ENCODE results near the gene C11orf52.
"Not testable (repeated sequence)": the region's sequence is repeated elsewhere in the genome, so short reads cannot be mapped to it uniquely, and the experiment has no call there.

Gene C11orf52

GRCh38 chr11:111911563-111912401 lies 6.9 kb upstream of the C11orf52 start, which contains the start of gene CRYAB:
CRYAB (minus strand) TSS chr11:111911770; CDS start chr11:111911724, 46 bp downstream.
- peak within 1 kb of the TSS; percentile 10 for H3K4me3 ChIP-seq (ENCODE audit: low read depth, low read length)
- peak; percentile 85 for DNase-seq (ENCODE audit: low read depth)

GRCh38 chr11:111912535-111912934 lies 6.2 kb upstream of the C11orf52 start, which contains the start of gene HSPB2:
HSPB2 (plus strand) TSS chr11:111912734; CDS start chr11:111912830, 96 bp downstream.
- DNase-seq (ENCODE audit: low read depth) = no peak
- H3K4me3 ChIP-seq (ENCODE audit: low read depth, low read length) = peak within 1 kb of the TSS; percentile 14

GRCh38 chr11:111913031-111913861 lies 5.5 kb upstream of the C11orf52 start:
- DNase-seq (ENCODE audit: low read depth) = no peak
- peak overlapping the region; percentile 14 for H3K4me3 ChIP-seq (ENCODE audit: low read depth, low read length)

DNA sequence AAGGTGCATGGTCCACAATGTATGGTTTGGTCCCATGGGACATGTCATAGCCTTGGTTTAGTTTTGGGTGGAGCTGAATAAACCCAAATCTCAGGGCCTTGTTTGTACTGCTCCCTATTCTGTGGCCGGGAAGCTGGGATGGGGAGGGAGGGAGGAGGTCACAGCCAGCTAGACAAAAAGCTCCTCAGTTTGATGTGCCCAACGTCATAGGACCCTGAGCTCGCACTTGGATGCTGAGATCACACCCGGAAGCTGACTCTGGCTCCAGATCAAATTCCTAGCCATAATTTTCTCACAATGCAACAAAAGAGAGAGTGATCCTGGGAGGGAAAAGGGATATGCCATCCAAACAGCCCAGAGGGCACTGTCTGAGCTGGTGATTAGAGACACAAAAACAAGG lies 4.7 kb upstream of the C11orf52 start:
- H3K4me3 ChIP-seq (ENCODE audit: low read depth, low read length) = no peak overlapping the region
- no peak for DNase-seq (ENCODE audit: low read depth)

- H3K4me3 ChIP-seq (ENCODE audit: low read depth, low read length) = no peak overlapping the region
- DNase-seq (ENCODE audit: low read depth) = no peak
These were observed 1.9 kb upstream of the C11orf52 start for GRCh38 chr11:111916768-111917167.

DNA sequence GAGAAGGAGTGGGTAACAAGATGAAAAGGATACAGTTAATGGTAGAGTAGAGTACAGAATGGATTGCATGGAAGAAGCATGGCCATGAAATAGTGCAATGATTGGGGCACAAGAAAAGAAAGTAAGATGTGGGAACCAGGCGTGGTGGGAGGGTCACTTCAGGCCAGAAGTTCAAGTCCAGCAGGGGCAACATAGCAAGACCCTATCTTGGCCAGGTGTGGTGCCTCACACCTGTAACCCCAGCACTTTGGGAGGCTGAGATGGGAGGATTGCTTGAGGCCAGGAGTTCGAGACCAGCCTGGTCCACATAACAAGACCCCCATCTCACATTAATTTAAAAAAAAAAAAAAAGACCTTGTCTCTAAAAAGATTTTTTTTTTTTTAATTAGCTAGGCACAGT lies 1.4 kb upstream of the C11orf52 start:
- H3K4me3 ChIP-seq (ENCODE audit: low read depth, low read length) = no peak overlapping the region
- DNase-seq (ENCODE audit: low read depth) = no peak

DNA sequence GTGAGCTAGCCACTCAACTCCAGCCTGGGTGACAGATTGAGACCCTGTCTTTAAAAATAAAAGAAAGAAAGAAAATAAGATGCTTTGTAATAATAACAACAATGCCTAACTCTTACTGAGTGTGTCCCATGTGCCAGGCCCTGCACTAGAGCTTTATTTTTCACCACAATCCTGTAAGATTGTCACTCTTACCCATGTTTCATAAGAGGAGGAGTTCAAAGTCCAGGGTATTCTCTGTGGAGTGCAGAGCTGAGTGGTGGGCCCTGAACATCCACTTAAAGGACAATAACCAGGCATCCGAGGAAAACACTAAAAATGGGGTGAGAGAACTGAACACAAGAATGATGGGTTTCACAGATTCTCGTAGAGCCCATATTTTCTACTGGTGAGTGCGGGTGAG lies 925 bp upstream of the C11orf52 start:
- H3K4me3 ChIP-seq (ENCODE audit: low read depth, low read length) = no peak overlapping the region
- no peak for DNase-seq (ENCODE audit: low read depth)

DNA sequence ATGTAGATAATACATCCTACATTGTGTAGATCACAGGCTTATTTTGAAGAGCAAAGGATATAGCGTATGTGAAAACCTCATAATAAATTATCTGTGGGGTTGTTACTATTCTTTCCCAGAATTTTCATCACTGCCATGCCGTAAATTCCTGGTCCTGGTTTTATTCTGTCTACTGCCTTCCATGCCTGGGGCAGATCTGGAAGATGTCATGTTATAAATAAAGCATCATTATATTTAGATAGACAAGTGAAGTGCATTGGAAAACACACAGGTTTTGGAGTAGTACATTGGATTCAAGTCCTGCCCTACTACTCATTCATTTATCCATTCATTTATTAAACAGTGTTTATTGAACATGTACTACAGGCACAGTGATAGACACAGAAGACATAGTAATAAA lies 2.2 kb downstream of the C11orf52 start:
- no peak overlapping the region for H3K4me3 ChIP-seq (ENCODE audit: low read depth, low read length)
- DNase-seq (ENCODE audit: low read depth) = no peak

GRCh38 chr11:111921541-111922230 lies 3.0 kb downstream of the C11orf52 start:
- H3K4me3 ChIP-seq (ENCODE audit: low read depth, low read length) = no peak overlapping the region
- no peak for DNase-seq (ENCODE audit: low read depth)

DNA sequence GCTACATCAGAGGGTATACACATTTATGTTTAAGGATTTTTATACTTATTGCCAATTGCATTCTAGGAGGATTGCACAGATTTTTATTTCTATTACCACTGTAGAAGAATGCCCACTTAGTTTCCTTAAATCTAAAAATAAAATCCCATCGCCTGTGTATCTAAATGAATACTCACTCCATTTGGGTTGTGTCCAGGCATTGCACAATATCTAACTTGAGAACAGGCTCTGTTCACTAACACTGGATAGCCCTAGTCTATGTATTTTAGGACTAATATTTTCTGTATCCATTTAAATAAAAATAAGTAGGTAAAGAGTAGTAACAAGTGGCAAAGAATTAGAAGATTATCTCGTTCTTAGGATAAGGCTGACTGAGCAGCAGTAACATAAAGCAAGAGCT lies 4.1 kb downstream of the C11orf52 start:
- no peak overlapping the region for H3K4me3 ChIP-seq (ENCODE audit: low read depth, low read length)
- DNase-seq (ENCODE audit: low read depth) = no peak

GRCh38 chr11:111923351-111923788 lies 4.7 kb downstream of the C11orf52 start:
- DNase-seq (ENCODE audit: low read depth) = no peak
- H3K4me3 ChIP-seq (ENCODE audit: low read depth, low read length) = no peak overlapping the region

DNA sequence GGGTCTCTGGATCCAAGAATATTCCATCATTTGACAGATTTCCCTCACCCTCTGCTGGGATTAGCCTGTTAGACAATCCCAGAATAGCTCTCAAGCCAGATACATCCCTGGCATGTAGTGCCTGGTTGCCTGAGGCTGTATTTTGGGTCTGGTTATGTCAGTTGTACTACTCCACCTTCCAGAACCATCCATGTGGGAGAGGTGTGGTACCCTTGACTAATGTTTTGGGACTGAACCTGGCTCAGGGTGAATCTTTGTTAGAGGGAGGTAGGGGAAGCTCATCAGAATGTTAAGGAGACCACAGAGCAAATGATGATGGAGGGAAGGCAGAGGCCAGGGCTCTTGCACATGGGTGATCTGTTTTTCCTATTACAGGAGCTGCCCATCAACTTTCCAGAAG lies 5.2 kb downstream of the C11orf52 start:
- no peak overlapping the region for H3K4me3 ChIP-seq (ENCODE audit: low read depth, low read length)
- DNase-seq (ENCODE audit: low read depth) = no peak

DNA sequence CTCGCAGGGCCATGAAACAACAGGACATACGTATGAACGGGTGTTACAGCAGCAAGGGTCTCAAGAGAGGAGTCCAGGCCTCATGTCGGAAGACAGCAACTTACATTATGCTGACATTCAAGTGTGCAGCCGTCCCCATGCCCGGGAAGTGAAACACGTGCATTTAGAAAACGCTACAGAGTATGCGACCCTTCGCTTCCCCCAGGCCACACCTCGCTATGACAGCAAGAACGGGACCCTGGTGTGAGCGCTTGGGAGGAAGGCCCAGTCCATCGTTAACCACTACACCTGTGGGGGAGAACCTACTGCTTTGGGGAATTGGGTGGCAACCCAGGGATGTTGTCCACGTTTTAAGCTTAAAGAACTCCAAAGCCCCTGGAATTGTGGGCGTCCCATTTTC lies 7.2 kb downstream of the C11orf52 start:
- no peak for DNase-seq (ENCODE audit: low read depth)
- no peak overlapping the region for H3K4me3 ChIP-seq (ENCODE audit: low read depth, low read length)

- H3K4me3 ChIP-seq (ENCODE audit: low read depth, low read length) = peak overlapping the region; percentile 38
- DNase-seq (ENCODE audit: low read depth) = peak; percentile 91
These were observed 8.0 kb downstream of the C11orf52 start for GRCh38 chr11:111926505-111927391.

GRCh38 chr11:111930472-111930871 lies 11.8 kb downstream of the C11orf52 start:
- DNase-seq (ENCODE audit: low read depth) = no peak
- H3K4me3 ChIP-seq (ENCODE audit: low read depth, low read length) = no peak overlapping the region

DNA sequence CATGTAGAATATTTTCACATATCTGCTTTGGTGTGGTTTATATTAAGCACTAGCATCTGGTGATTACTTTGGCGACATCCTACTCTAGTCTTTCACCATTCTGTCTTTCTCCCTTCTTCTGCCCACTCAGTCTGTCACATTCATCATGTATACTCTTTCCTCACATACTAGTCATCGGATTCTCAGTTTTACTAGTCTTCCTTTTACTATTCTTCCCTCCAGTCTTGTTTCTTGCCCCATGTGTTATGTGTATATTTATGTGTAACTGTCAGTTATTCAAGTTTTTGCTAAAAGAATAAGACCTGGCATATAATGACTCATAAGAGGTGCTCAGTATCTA lies 13.9 kb downstream of the C11orf52 start:
- DNase-seq (ENCODE audit: low read depth) = no peak
- H3K4me3 ChIP-seq (ENCODE audit: low read depth, low read length) = no peak overlapping the region

- H3K4me3 ChIP-seq (ENCODE audit: low read depth, low read length); DNase-seq (ENCODE audit: low read depth): not testable (repeated sequence)
These were observed 14.5 kb downstream of the C11orf52 start for GRCh38 chr11:111933176-111933575.

DNA sequence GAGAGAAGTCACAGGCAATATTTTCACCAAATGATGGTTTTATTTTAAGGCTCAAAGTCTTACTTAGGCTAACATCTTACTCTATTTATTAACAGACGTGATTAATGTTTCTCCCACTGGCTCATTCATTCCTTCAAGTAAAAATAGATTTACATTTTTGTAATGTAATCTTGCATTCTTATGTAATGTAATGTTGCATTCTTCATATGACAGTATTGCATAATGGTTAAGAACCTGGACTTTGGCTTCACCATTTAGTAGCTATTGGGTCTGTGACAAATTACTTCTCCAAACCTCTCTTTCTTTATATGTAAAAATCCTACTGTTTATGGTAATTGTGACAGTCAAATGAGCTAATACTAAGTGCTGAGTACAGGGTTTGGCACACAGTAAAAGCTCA lies 15.2 kb downstream of the C11orf52 start:
- DNase-seq (ENCODE audit: low read depth) = no peak
- no peak overlapping the region for H3K4me3 ChIP-seq (ENCODE audit: low read depth, low read length)

DNA sequence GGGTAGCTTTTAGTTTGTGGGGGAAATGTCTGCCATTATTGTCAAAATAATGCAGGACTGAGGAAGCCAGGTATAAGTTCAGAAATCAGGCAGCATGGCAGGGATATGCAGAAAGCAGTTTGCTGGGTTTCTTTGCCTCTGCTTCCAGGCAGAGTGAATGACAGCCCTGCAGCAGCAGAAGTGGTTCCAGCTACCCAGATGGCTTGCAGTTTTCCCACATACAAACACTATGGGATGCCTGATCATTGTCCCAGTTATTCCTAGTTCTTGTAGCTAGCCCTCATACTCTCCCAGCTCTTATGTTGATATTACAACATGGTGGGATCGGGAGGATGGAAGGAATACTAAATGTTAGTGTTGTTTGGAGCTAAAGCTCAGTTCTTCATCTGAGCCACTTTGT lies 15.6 kb downstream of the C11orf52 start:
- H3K4me3 ChIP-seq (ENCODE audit: low read depth, low read length) = no peak overlapping the region
- no peak for DNase-seq (ENCODE audit: low read depth)

Measured in skeletal muscle cell (primary cell).